SK-N-SH treated with all-trans-retinoic acid at 6 μM for 48 hours (cell line): ENCODE measurements around the gene RETREG1.

Experiments used
- ATAC-seq: fragments of 200-7000 bp; cut with Tn5 transposase; 3 replicates; pipeline ENCODE4 v1.9.1; 2020; ENCODE audit warnings: mild to moderate bottlenecking, moderate library complexity
- ARNTL ChIP-seq: fragments of 450-650 bp; formaldehyde crosslinking; IDR thresholded peaks from 2 replicates; pipeline ENCODE4 v1.5.0; 2020; ENCODE audit warnings: low read depth, mild to moderate bottlenecking, moderate library complexity, borderline replicate concordance
- BACH2 ChIP-seq: fragments of 250-450 bp; sonication (Bioruptor Pico); IDR thresholded peaks from 2 replicates; pipeline ENCODE4 v1.9.0; 2021; ENCODE audit warnings: mild to moderate bottlenecking, borderline replicate concordance
- CSDC2 ChIP-seq: fragments of 250-450 bp; sonication (Bioruptor Pico); IDR thresholded peaks from 2 replicates; pipeline ENCODE4 v1.5.0; 2020; ENCODE audit warnings: mild to moderate bottlenecking, moderate library complexity
- CSRNP3 ChIP-seq: fragments of 250-450 bp; sonication (Bioruptor Pico); IDR thresholded peaks from 2 replicates; pipeline ENCODE4 v1.5.1; 2021; ENCODE audit warnings: mild to moderate bottlenecking, moderate library complexity
- ESRRG ChIP-seq: fragments of 250-450 bp; sonication (Bioruptor Pico); IDR thresholded peaks from 2 replicates; pipeline ENCODE4 v1.6.1; 2021; ENCODE audit warnings: mild to moderate bottlenecking
- GLIS3 ChIP-seq: fragments of 250-450 bp; sonication (Bioruptor Pico); IDR thresholded peaks from 2 replicates; pipeline ENCODE4 v1.5.0; 2020; ENCODE audit warnings: mild to moderate bottlenecking, moderate library complexity
- OSR1 ChIP-seq: fragments of 250-450 bp; sonication (Bioruptor Pico); IDR thresholded peaks from 2 replicates; pipeline ENCODE4 v1.8.0; 2022; ENCODE audit warnings: moderate library complexity, mild to moderate bottlenecking, inconsistent platforms
- POU6F1 ChIP-seq: fragments of 250-450 bp; sonication (Bioruptor Pico); IDR thresholded peaks from 2 replicates; pipeline ENCODE4 v1.8.0; 2021; ENCODE audit warnings: low read depth, mild to moderate bottlenecking, moderate library complexity, borderline replicate concordance
- PPARA ChIP-seq: fragments of 250-450 bp; sonication (Bioruptor Pico); IDR thresholded peaks from 2 replicates; pipeline ENCODE4 v1.5.0; 2020; ENCODE audit warnings: mild to moderate bottlenecking, borderline replicate concordance
- RARB ChIP-seq: fragments of 250-450 bp; sonication (Bioruptor Pico); IDR thresholded peaks from 2 replicates; pipeline ENCODE4 v1.8.0; 2021; ENCODE audit warnings: mild to moderate bottlenecking, moderate library complexity
- SNAI2 ChIP-seq: fragments of 250-450 bp; sonication (Bioruptor Pico); IDR thresholded peaks from 2 replicates; pipeline ENCODE4 v1.5.0; 2020; ENCODE audit warnings: mild to moderate bottlenecking, moderate library complexity
- TCF4 ChIP-seq: fragments of 250-450 bp; sonication (Bioruptor Pico); IDR thresholded peaks from 2 replicates; pipeline ENCODE4 v1.8.0; 2021; ENCODE audit warnings: mild to moderate bottlenecking, moderate library complexity, borderline replicate concordance
- TOX ChIP-seq: fragments of 250-450 bp; sonication (Bioruptor Pico); IDR thresholded peaks from 2 replicates; pipeline ENCODE4 v1.8.0; 2021; ENCODE audit warnings: mild to moderate bottlenecking, moderate library complexity, borderline replicate concordance
- ZC3H10 ChIP-seq: fragments of 250-450 bp; sonication (Bioruptor Pico); IDR thresholded peaks from 2 replicates; pipeline ENCODE4 v1.5.1; 2021; ENCODE audit warnings: mild to moderate bottlenecking, moderate library complexity
- ZFP3 ChIP-seq: fragments of 250-450 bp; sonication (Bioruptor Pico); IDR thresholded peaks from 2 replicates; pipeline ENCODE4 v1.5.0; 2020; ENCODE audit warnings: mild to moderate bottlenecking, moderate library complexity
- ZFP30 ChIP-seq: fragments of 450-650 bp; formaldehyde crosslinking; IDR thresholded peaks from 2 replicates; pipeline ENCODE4 v1.5.0; 2022; ENCODE audit warnings: mild to moderate bottlenecking, moderate library complexity
- ZNF565 ChIP-seq: fragments of 450-650 bp; formaldehyde crosslinking; conservative IDR thresholded peaks from 2 replicates; pipeline ENCODE4 v1.5.0; 2020; ENCODE audit warnings: low read depth, mild to moderate bottlenecking, moderate library complexity
- ZNF70 ChIP-seq: fragments of 450-650 bp; formaldehyde crosslinking; IDR thresholded peaks from 2 replicates; pipeline ENCODE4 v1.5.0; 2020; ENCODE audit warnings: mild to moderate bottlenecking, moderate library complexity
- ZNF8 ChIP-seq: fragments of 450-650 bp; formaldehyde crosslinking; IDR thresholded peaks from 2 replicates; pipeline ENCODE4 v1.5.0; 2020; ENCODE audit warnings: mild to moderate bottlenecking, moderate library complexity
- TF ChIP-seq, protein P1 (sequence below): fragments of 250-450 bp; sonication (Bioruptor Pico); IDR thresholded peaks from 2 replicates; pipeline ENCODE4 v1.5.1; 2020; ENCODE audit warnings: low read depth, mild to moderate bottlenecking, moderate library complexity
- TF ChIP-seq, protein P2 (sequence below): fragments of 250-450 bp; sonication (Bioruptor Pico); IDR thresholded peaks from 2 replicates; pipeline ENCODE4 v1.8.0; 2020; ENCODE audit warnings: mild to moderate bottlenecking, moderate library complexity, borderline replicate concordance
- TF ChIP-seq, protein P3 (sequence below): fragments of 250-450 bp; sonication (Bioruptor Pico); IDR thresholded peaks from 2 replicates; pipeline ENCODE4 v1.5.0; 2020; ENCODE audit warnings: mild to moderate bottlenecking, moderate library complexity

RETREG1 gene

GRCh38 chr5:16567365-16567764 lies 49.4 kb downstream of the RETREG1 start (continued):
- TF ChIP-seq, protein P1, sequence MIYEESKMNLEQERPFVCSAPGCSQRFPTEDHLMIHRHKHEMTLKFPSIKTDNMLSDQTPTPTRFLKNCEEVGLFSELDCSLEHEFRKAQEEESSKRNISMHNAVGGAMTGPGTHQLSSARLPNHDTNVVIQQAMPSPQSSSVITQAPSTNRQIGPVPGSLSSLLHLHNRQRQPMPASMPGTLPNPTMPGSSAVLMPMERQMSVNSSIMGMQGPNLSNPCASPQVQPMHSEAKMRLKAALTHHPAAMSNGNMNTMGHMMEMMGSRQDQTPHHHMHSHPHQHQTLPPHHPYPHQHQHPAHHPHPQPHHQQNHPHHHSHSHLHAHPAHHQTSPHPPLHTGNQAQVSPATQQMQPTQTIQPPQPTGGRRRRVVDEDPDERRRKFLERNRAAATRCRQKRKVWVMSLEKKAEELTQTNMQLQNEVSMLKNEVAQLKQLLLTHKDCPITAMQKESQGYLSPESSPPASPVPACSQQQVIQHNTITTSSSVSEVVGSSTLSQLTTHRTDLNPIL (CRISPR knock-in tag) = no peak
- TF ChIP-seq, all 23 proteins: peak for 0

- no peak for ATAC-seq
- TF ChIP-seq, protein P1 (CRISPR knock-in tag) = no peak
- TF ChIP-seq TCF4 (no peak), ZC3H10 (CRISPR knock-in tag) (no peak), CSDC2 (CRISPR knock-in tag) (no peak), ZNF70 (no peak), OSR1 (CRISPR knock-in tag) (no peak), RARB (CRISPR knock-in tag) (no peak), GLIS3 (no peak), ZFP30 (CRISPR knock-in tag) (no peak)
These were observed 51.7 kb downstream of the RETREG1 start for GRCh38 chr5:16565118-16565517.

DNA sequence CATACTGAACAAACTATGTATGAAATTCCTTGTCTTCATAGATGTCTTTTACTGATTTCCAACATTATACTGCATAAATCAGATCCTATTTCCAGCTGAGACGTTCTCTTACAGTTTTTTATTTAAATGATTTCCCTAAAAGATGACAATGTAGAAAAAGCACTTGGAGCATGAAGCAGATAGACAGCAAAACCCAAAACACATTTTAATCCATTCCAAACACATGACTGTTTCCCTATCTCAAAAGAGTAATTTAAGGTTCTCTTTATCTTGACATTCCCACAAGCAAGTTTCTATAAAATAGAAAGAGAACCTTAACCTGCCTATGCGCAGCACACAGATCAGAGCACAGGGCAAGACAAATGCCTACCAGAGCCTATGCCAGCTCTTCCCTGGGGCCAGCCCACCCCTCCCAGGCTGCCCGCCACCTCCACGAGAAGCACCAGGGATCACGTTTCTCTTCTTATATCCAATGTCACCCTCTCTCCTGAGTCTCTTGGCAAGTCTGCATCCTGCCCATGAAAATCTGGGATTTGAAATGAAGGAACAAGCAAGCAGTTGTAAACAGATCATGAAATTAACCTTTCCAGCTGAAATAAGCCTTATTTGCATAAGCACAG lies 52.4 kb downstream of the RETREG1 start:
- no peak for ATAC-seq
- TF ChIP-seq SNAI2 (CRISPR knock-in tag) = no peak
- no peak for TF ChIP-seq GLIS3
- no peak for TF ChIP-seq PPARA
- TF ChIP-seq CSDC2 (CRISPR knock-in tag) = no peak
- TF ChIP-seq ESRRG = no peak
- TF ChIP-seq, protein P2, sequence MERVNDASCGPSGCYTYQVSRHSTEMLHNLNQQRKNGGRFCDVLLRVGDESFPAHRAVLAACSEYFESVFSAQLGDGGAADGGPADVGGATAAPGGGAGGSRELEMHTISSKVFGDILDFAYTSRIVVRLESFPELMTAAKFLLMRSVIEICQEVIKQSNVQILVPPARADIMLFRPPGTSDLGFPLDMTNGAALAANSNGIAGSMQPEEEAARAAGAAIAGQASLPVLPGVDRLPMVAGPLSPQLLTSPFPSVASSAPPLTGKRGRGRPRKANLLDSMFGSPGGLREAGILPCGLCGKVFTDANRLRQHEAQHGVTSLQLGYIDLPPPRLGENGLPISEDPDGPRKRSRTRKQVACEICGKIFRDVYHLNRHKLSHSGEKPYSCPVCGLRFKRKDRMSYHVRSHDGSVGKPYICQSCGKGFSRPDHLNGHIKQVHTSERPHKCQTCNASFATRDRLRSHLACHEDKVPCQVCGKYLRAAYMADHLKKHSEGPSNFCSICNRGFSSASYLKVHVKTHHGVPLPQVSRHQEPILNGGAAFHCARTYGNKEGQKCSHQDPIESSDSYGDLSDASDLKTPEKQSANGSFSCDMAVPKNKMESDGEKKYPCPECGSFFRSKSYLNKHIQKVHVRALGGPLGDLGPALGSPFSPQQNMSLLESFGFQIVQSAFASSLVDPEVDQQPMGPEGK (CRISPR knock-in tag) = no peak
- no peak for TF ChIP-seq TOX (CRISPR knock-in tag)
- TF ChIP-seq TCF4 = no peak
- no peak for TF ChIP-seq ZFP30 (CRISPR knock-in tag)
- TF ChIP-seq ZC3H10 (CRISPR knock-in tag) = no peak
- no peak for TF ChIP-seq BACH2 (CRISPR knock-in tag)
- TF ChIP-seq ARNTL (CRISPR knock-in tag) = no peak
- no peak for TF ChIP-seq CSRNP3 (CRISPR knock-in tag)
- TF ChIP-seq OSR1 (CRISPR knock-in tag) = no peak
- no peak for TF ChIP-seq ZFP3 (CRISPR knock-in tag)
- TF ChIP-seq ZNF70 = no peak
- TF ChIP-seq ZNF8 (CRISPR knock-in tag) = no peak

- ATAC-seq = no peak
- no peak for TF ChIP-seq RARB (CRISPR knock-in tag)
- no peak for TF ChIP-seq OSR1 (CRISPR knock-in tag)
- no peak for TF ChIP-seq POU6F1 (CRISPR knock-in tag)
- no peak for TF ChIP-seq TCF4
- TF ChIP-seq ZNF8 (CRISPR knock-in tag) = no peak
- no peak for TF ChIP-seq BACH2 (CRISPR knock-in tag)
- TF ChIP-seq, protein P1 (CRISPR knock-in tag) = no peak
- TF ChIP-seq ZNF565 = no peak
- TF ChIP-seq CSRNP3 (CRISPR knock-in tag) = no peak
- TF ChIP-seq, protein P3, sequence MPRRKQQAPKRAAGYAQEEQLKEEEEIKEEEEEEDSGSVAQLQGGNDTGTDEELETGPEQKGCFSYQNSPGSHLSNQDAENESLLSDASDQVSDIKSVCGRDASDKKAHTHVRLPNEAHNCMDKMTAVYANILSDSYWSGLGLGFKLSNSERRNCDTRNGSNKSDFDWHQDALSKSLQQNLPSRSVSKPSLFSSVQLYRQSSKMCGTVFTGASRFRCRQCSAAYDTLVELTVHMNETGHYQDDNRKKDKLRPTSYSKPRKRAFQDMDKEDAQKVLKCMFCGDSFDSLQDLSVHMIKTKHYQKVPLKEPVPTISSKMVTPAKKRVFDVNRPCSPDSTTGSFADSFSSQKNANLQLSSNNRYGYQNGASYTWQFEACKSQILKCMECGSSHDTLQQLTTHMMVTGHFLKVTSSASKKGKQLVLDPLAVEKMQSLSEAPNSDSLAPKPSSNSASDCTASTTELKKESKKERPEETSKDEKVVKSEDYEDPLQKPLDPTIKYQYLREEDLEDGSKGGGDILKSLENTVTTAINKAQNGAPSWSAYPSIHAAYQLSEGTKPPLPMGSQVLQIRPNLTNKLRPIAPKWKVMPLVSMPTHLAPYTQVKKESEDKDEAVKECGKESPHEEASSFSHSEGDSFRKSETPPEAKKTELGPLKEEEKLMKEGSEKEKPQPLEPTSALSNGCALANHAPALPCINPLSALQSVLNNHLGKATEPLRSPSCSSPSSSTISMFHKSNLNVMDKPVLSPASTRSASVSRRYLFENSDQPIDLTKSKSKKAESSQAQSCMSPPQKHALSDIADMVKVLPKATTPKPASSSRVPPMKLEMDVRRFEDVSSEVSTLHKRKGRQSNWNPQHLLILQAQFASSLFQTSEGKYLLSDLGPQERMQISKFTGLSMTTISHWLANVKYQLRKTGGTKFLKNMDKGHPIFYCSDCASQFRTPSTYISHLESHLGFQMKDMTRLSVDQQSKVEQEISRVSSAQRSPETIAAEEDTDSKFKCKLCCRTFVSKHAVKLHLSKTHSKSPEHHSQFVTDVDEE (CRISPR knock-in tag) = no peak
- TF ChIP-seq ARNTL (CRISPR knock-in tag) = no peak
- TF ChIP-seq SNAI2 (CRISPR knock-in tag) = no peak
These were observed 53.1 kb downstream of the RETREG1 start for GRCh38 chr5:16563686-16564085.
